NCI-H2081 treated with DMSO at 0.1 percent for 48 hours (cell line): Measurements from ENCODE around the gene OR2V2.

ENCODE experiments used
- DNase-seq: peaks from one replicate; lab custom pipeline; 2025; lab: John Stamatoyannopoulos, UW

Gene OR2V2

GRCh38 chr5:181207214-181207959 lies 60.0 kb downstream of the OR2V2 start:
- DNase-seq = no peak

GRCh38 chr5:181207960-181208253 lies 60.5 kb downstream of the OR2V2 start:
- no peak for DNase-seq
